Activated effector memory CD4-positive, alpha-beta T cell treated with anti-CD3 and anti-CD28 coated beads, Interleukin-2, amount 50 U/mL, for 16 hours (primary cell): ENCODE data around the gene BBS9.

Experiments used
- DNase-seq: peaks from one replicate; pipeline ENCODE4 v3.0.0-alpha.2; 2020

The BBS9 gene

GRCh38 chr7:33128631-33128989, 754 bp upstream of the BBS9 start:
- no peak for DNase-seq

- no peak for DNase-seq
These were observed 416 bp downstream of the BBS9 start for GRCh38 chr7:33129806-33130153.

GRCh38 chr7:33130184-33130583, 820 bp downstream of the BBS9 start:
- DNase-seq = no peak

- no peak for DNase-seq
These were observed 7.7 kb downstream of the BBS9 start for GRCh38 chr7:33137103-33137502.

GRCh38 chr7:33142585-33142984, 13.2 kb downstream of the BBS9 start:
- no peak for DNase-seq

- no peak for DNase-seq
These were observed 14.8 kb downstream of the BBS9 start for GRCh38 chr7:33143996-33144718.

GRCh38 chr7:33145156-33145555, 15.8 kb downstream of the BBS9 start:
- DNase-seq = no peak

- DNase-seq = no peak
These were observed 22.7 kb downstream of the BBS9 start for GRCh38 chr7:33152087-33152486.

- no peak for DNase-seq
These were observed 26.4 kb downstream of the BBS9 start for GRCh38 chr7:33155811-33156210.

- DNase-seq = no peak
These were observed 27.1 kb downstream of the BBS9 start for GRCh38 chr7:33156441-33156840.

- DNase-seq = no peak
These were observed 27.9 kb downstream of the BBS9 start for GRCh38 chr7:33157311-33157710.

- DNase-seq = no peak
These were observed 28.4 kb downstream of the BBS9 start for GRCh38 chr7:33157781-33158180.

GRCh38 chr7:33177876-33178275, 48.5 kb downstream of the BBS9 start:
- DNase-seq = no peak

GRCh38 chr7:33179519-33179918, 50.2 kb downstream of the BBS9 start:
- no peak for DNase-seq

GRCh38 chr7:33183504-33183903, 54.1 kb downstream of the BBS9 start:
- DNase-seq = no peak

GRCh38 chr7:33184828-33185227, 55.5 kb downstream of the BBS9 start:
- no peak for DNase-seq

GRCh38 chr7:33185786-33186185, 56.4 kb downstream of the BBS9 start:
- no peak for DNase-seq

- DNase-seq = no peak
These were observed 56.8 kb downstream of the BBS9 start for GRCh38 chr7:33186192-33186591.

GRCh38 chr7:33190688-33191304, 61.4 kb downstream of the BBS9 start:
- DNase-seq = no peak

GRCh38 chr7:33191340-33191739, 62.0 kb downstream of the BBS9 start:
- DNase-seq = no peak

- no peak for DNase-seq
These were observed 63.4 kb downstream of the BBS9 start for GRCh38 chr7:33192695-33193291.

GRCh38 chr7:33193308-33193864, 64.0 kb downstream of the BBS9 start:
- no peak for DNase-seq

- DNase-seq = no peak
These were observed 65.9 kb downstream of the BBS9 start for GRCh38 chr7:33195264-33195663.

GRCh38 chr7:33196221-33196620, 66.9 kb downstream of the BBS9 start:
- no peak for DNase-seq
